GM23338 (cell line): ENCODE results near the gene CRYBG3. TPM values are rescaled to one million over a fixed set of nuclear protein-coding genes. Genes with fewer than 3 reads are reported as not detected.

Experiments used
- ATAC-seq: fragments of 200-7000 bp; cut with Tn5 transposase; 3 replicates; pipeline ENCODE4 v1.9.1; 2020
- DNase-seq: peaks from one replicate; pipeline ENCODE4 v3.0.0-alpha.2; 2015; ENCODE audit warnings: low spot score
- H2AFZ ChIP-seq: fragments of 200-600 bp; sonication (generic); 2 replicates; pipeline ENCODE4 v1.8.0; 2016; ENCODE audit warnings: antibody characterized with exemption, mild to moderate bottlenecking, moderate library complexity
- H3F3A ChIP-seq: fragments of 200-600 bp; sonication (generic); replicated peaks from 2 replicates; pipeline ENCODE4 v1.8.0; 2017; ENCODE audit warnings: antibody characterized with exemption, mixed run types, low read depth
- H3K27ac ChIP-seq: fragments of 200-600 bp; sonication (generic); 2 replicates; pipeline ENCODE4 v1.6.1; 2016; ENCODE audit warnings: low read depth
- H3K27me3 ChIP-seq: fragments of 200-600 bp; sonication (generic); 2 replicates; pipeline ENCODE4 v1.8.0; 2016; ENCODE audit warnings: mild to moderate bottlenecking, mixed run types, moderate library complexity; ENCODE audit not compliant: insufficient read depth
- H3K36me3 ChIP-seq: fragments of 200-600 bp; sonication (generic); 2 replicates; pipeline ENCODE4 v1.8.0; 2016; ENCODE audit warnings: mild to moderate bottlenecking; ENCODE audit not compliant: insufficient read depth
- H3K4me1 ChIP-seq: fragments of 200-600 bp; sonication (generic); 2 replicates; pipeline ENCODE4 v1.8.0; 2016; ENCODE audit warnings: mild to moderate bottlenecking, moderate library complexity; ENCODE audit not compliant: insufficient read depth
- H3K4me2 ChIP-seq: fragments of 200-600 bp; sonication (generic); 2 replicates; pipeline ENCODE4 v1.7.1; 2017; ENCODE audit warnings: mixed run types
- H3K4me3 ChIP-seq: fragments of 200-600 bp; sonication (generic); 2 replicates; pipeline ENCODE4 v1.6.1; 2016; ENCODE audit warnings: mixed run types
- H3K79me2 ChIP-seq: fragments of 200-600 bp; sonication (generic); replicated peaks from 2 replicates; pipeline ENCODE4 v1.8.0; 2017; ENCODE audit warnings: mild to moderate bottlenecking; ENCODE audit not compliant: insufficient read depth
- H3K9me2 ChIP-seq: fragments of 200-600 bp; sonication (generic); 2 replicates; pipeline ENCODE4 v1.8.0; 2017; ENCODE audit not compliant: insufficient read depth
- H4K20me1 ChIP-seq: fragments of 200-600 bp; sonication (generic); replicated peaks from 2 replicates; pipeline ENCODE4 v1.8.0; 2017; ENCODE audit warnings: mild to moderate bottlenecking; ENCODE audit not compliant: insufficient read depth
- H3K27ac Mint-ChIP-seq: 2 replicates; pipeline ENCODE4 v1.8.0; 2020; ENCODE audit warnings: inconsistent platforms, mild to moderate bottlenecking, moderate library complexity, mixed read lengths
- H3K27me3 Mint-ChIP-seq: 3 replicates; pipeline ENCODE4 v1.8.0; 2022; ENCODE audit warnings: low read depth, mild to moderate bottlenecking, moderate library complexity, mixed read lengths, inconsistent platforms; ENCODE audit not compliant: insufficient read depth, poor library complexity
- H3K36me3 Mint-ChIP-seq: 3 replicates; pipeline ENCODE4 v1.8.0; 2021; ENCODE audit warnings: low read depth, mild to moderate bottlenecking, inconsistent platforms, moderate library complexity, mixed read lengths
- H3K4me1 Mint-ChIP-seq: 3 replicates; pipeline ENCODE4 v1.8.0; 2020; ENCODE audit warnings: mild to moderate bottlenecking, inconsistent platforms, mixed read lengths
- H3K4me3 Mint-ChIP-seq: 3 replicates; pipeline ENCODE4 v1.8.0; 2021; ENCODE audit warnings: moderate library complexity, mild to moderate bottlenecking, inconsistent platforms, mixed read lengths
- H3K9me3 Mint-ChIP-seq: 3 replicates; pipeline ENCODE4 v1.8.0; 2020; ENCODE audit warnings: moderate library complexity, mild to moderate bottlenecking, inconsistent platforms, mixed read lengths
- EZH2 ChIP-seq: fragments of 200-600 bp; sonication (generic); IDR thresholded peaks from one replicate; pipeline ENCODE4 v1.8.0; 2017; ENCODE audit warnings: antibody characterized with exemption, mild to moderate bottlenecking, low read depth; ENCODE audit not compliant: unreplicated experiment
- ZNF331 ChIP-seq: fragments of 250-450 bp; sonication (Bioruptor Pico); IDR thresholded peaks from 2 replicates; pipeline ENCODE4 v1.5.0; 2020; ENCODE audit warnings: low read depth, mild to moderate bottlenecking, moderate library complexity
- ZNF462 ChIP-seq: fragments of 250-450 bp; sonication (Bioruptor Pico); IDR thresholded peaks from 2 replicates; pipeline ENCODE4 v1.5.0; 2020; ENCODE audit warnings: mild to moderate bottlenecking, moderate library complexity
- polyA plus RNA-seq: library from polyadenylated mRNA; unstranded; fragments of >200 nt; fragmentation: Nextera tagmentation; extraction: Ambion mirVana; gene quantifications from 2 replicates; pipeline ENCODE4 v1.2.1, GENCODE V29; 2016
- total RNA-seq: library from RNA; depleted of rRNA; stranded (reverse); fragments of >200 nt; shearing (Covaris generic); gene quantifications from 2 replicates; pipeline ENCODE4 v1.2.3, GENCODE V29; 2014
- TF ChIP-seq, protein P1 (sequence below), 2 experiments: fragments of 200-600 bp in 1 of 2; sonication (generic) in 1 of 2; conservative IDR thresholded peaks; 2 replicates each; pipeline versions ENCODE4 v1.5.1 to v1.6.1; 2016 to 2017; ENCODE audit warnings: antibody characterized with exemption in 2 of 2, low read depth in 2 of 2, mild to moderate bottlenecking in 2 of 2, moderate library complexity in 1 of 2

The CRYBG3 gene
- total and polyA plus RNA-seq, 2 experiments from 2014 or later = 2.3 to 8.9 TPM

GRCh38 chr3:97778152-97778551 lies 43.7 kb upstream of the CRYBG3 start (continued):
- no peak for TF ChIP-seq ZNF462

GRCh38 chr3:97793420-97794019 lies 28.3 kb upstream of the CRYBG3 start:
- Histone ChIP-seq H3K27ac (no peak overlapping the region), H2AFZ (no peak overlapping the region), H3K36me3 (no peaks in the 10 kb centered on the region), H3K4me3 (no peak overlapping the region), H3F3A (no peaks in the 10 kb centered on the region), H3K79me2 (no peaks in the 10 kb centered on the region), H3K27me3 (no peaks in the 10 kb centered on the region), H3K4me2 (no peak overlapping the region), H3K4me1 (no peaks in the 10 kb centered on the region), H4K20me1 (no peaks in the 10 kb centered on the region), H3K9me2 (no peaks in the 10 kb centered on the region)
- H3K36me3 Mint-ChIP-seq = no peaks in the 10 kb centered on the region
- no peak overlapping the region for H3K4me3 Mint-ChIP-seq
- no peak overlapping the region for H3K27ac Mint-ChIP-seq
- H3K27me3 Mint-ChIP-seq = no peaks in the 10 kb centered on the region
- H3K4me1 Mint-ChIP-seq = no peaks in the 10 kb centered on the region
- TF ChIP-seq, protein P1, sequence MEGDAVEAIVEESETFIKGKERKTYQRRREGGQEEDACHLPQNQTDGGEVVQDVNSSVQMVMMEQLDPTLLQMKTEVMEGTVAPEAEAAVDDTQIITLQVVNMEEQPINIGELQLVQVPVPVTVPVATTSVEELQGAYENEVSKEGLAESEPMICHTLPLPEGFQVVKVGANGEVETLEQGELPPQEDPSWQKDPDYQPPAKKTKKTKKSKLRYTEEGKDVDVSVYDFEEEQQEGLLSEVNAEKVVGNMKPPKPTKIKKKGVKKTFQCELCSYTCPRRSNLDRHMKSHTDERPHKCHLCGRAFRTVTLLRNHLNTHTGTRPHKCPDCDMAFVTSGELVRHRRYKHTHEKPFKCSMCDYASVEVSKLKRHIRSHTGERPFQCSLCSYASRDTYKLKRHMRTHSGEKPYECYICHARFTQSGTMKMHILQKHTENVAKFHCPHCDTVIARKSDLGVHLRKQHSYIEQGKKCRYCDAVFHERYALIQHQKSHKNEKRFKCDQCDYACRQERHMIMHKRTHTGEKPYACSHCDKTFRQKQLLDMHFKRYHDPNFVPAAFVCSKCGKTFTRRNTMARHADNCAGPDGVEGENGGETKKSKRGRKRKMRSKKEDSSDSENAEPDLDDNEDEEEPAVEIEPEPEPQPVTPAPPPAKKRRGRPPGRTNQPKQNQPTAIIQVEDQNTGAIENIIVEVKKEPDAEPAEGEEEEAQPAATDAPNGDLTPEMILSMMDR (conservative IDR thresholded peaks at IDR 0.05; ENCODE audit: low read depth in 2 of 2) = peak; percentile 79 to 92
- TF ChIP-seq EZH2 (no peak), ZNF331 (CRISPR knock-in tag) (no peak)
- DNase-seq = peak; percentile 73
- ATAC-seq = no peak
- no peaks in the 10 kb centered on the region for H3K9me3 Mint-ChIP-seq
